Uterus (tissue), 2 donors: ENCODE data around the gene HCK.

Experiments
- CTCF ChIP-seq, 4 experiments: fragments of 200-600 bp in 2 of 4; fragments of 450-650 bp in 2 of 4; sonication (generic) in 2 of 4; IDR thresholded peaks; one replicate each; pipeline ENCODE4 v1.5.1; 2016 to 2019; ENCODE audit warnings: antibody characterized with exemption in 4 of 4, mild to moderate bottlenecking in 2 of 4, moderate library complexity in 1 of 4
- POLR2A ChIP-seq, 2 donors: fragments of 450-650 bp; IDR thresholded peaks; one replicate each; pipeline ENCODE4 v1.6.1; 2016; ENCODE audit warnings: antibody characterized with exemption in 2 of 2, mild to moderate bottlenecking in 1 of 2, moderate library complexity in 1 of 2

DNA sequence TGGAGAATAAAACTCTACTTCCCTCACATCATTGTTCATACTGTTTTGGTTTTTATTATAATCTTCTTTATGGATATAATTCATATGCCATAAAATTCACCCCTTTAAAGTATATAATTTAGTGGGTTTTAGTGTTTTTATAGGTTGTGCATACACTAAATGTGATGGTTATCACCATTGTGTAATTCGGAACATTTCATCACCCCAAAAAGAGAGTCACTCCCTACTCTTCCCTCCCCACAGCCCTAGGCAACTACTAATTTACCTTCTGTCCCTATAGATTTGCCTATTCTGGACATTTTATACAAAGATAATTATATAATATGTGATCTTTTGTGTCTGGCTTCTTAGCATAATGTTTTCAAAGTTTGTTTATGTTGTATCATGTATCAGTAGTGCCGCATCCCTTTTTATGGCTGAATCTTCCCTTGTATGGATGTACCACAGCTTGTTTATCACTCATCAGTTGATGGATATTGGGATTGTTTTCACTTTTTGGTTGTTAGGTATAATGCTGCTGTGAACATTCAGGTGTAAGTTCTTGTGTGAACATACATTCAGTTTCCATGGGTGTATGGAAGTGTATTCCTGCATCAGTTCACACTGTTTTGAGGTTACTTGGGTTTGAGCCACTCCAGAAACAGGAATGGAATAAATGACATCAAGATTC is 61.7 kb downstream of the HCK start:
- TF ChIP-seq CTCF (IDR thresholded peaks at IDR 0.05) (no peak), POLR2A (IDR thresholded peaks at IDR 0.05) (no peak)
